ENCODE measurements around the gene TRPM3. TPM values are rescaled to one million over a fixed set of nuclear protein-coding genes. Genes with fewer than 3 reads are reported as not detected.

The TRPM3 gene
- total and polyA plus RNA-seq, 2 of the 13 experiments (the other 11 are each of a cell fraction or from before 2014, with no cell fraction given): not detected

DNA sequence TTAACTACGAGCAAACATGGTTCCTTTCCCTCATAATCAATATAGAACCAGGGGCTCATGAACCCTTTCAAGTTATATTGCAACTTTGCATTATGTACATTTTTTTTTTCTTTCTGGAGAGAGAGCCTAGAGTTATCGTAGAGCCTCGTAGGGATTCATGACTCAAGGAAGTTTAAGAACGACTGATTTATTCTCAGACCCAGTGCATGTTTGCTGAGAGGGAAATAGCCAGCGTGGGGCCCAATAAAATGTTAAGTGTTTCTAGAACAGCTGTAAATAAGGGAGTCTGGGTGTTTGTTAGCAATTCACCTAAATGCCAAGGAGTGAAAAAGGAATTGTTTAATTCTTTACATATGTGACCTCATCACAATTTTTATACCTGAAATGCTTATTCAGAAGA lies 587.9 kb downstream of the TRPM3 start:
- no peaks in the 10 kb centered on the region for H3K27me3 ChIP-seq (ENCODE audit: control insufficient read depth in 1 of 2, insufficient read depth in 2 of 2, low read length in 2 of 2)
- no peak overlapping the region for H3K4me3 ChIP-seq (replicated peaks in 1 of 3; ENCODE audit: insufficient read depth in 1 of 3, low read depth in 2 of 3, low read length in 3 of 3)
- H3K79me2 ChIP-seq (ENCODE audit: insufficient read depth, low read length): no peaks in the 10 kb centered on the region
- intact Hi-C loops (cut with micrococcal nuclease; ENCODE audit: unreplicated experiment) (no loop called here), in situ Hi-C loops (cut with HindIII; ENCODE audit: extremely low pct_ligation_motif_present, low pct_unique_long_range_greater_than_20kb) (no loop called here)
- H3K36me3 ChIP-seq (replicated peaks in 1 of 2; ENCODE audit: control insufficient read depth in 1 of 2, insufficient read depth in 2 of 2, low read length in 2 of 2): no peaks in the 10 kb centered on the region
- ATAC-seq (no peak), FAIRE-seq (no peak), DNase-seq (ENCODE audit: low spot score) (no peak)
- no peak overlapping the region for H3K4me2 ChIP-seq (ENCODE audit: low read depth, low read length)
- ChIA-PET CTCF (ENCODE audit: low intra/inter-chr PET ratio, low total read pairs) (no interaction called here), POLR2A (no interaction called here)
- no peaks in the 10 kb centered on the region for H4K20me1 ChIP-seq (ENCODE audit: insufficient read depth, low read length)
- no TSS peak for BruUV-seq (replicated peaks)
- H3K27ac ChIP-seq (ENCODE audit: extremely low read length, insufficient read depth, low read length): no peak overlapping the region
- no peaks in the 10 kb centered on the region for H3K4me1 ChIP-seq (ENCODE audit: insufficient read depth, low read length)
- H3K9me3 ChIP-seq (ENCODE audit: low read length): no peaks in the 10 kb centered on the region
- TF ChIP-seq ZNF850 (CRISPR knock-in tag; conservative IDR thresholded peaks at IDR 0.05): no peak
- TF ChIP-seq MXD4 (CRISPR knock-in tag; IDR thresholded peaks at IDR 0.05): no peak
- no peak for TF ChIP-seq CBX2 (IDR thresholded peaks at IDR 0.05; ENCODE audit: low read depth, low read length)
- TF ChIP-seq CBX2 (CRISPR knock-in tag; IDR thresholded peaks at IDR 0.05; ENCODE audit: low read depth): no peak
- TF ChIP-seq, protein P1, sequence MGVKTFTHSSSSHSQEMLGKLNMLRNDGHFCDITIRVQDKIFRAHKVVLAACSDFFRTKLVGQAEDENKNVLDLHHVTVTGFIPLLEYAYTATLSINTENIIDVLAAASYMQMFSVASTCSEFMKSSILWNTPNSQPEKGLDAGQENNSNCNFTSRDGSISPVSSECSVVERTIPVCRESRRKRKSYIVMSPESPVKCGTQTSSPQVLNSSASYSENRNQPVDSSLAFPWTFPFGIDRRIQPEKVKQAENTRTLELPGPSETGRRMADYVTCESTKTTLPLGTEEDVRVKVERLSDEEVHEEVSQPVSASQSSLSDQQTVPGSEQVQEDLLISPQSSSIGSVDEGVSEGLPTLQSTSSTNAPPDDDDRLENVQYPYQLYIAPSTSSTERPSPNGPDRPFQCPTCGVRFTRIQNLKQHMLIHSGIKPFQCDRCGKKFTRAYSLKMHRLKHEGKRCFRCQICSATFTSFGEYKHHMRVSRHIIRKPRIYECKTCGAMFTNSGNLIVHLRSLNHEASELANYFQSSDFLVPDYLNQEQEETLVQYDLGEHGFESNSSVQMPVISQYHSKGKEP (CRISPR knock-in tag; IDR thresholded peaks at IDR 0.05): no peak
- no peak for TF ChIP-seq THAP11 (CRISPR knock-in tag; IDR thresholded peaks at IDR 0.05)
- no peak for TF ChIP-seq ELF3 (CRISPR knock-in tag; IDR thresholded peaks at IDR 0.05)
- no peak for TF ChIP-seq DR1 (CRISPR knock-in tag; IDR thresholded peaks at IDR 0.05)
- no peak for TF ChIP-seq RNF2 (conservative IDR thresholded peaks at IDR 0.05; ENCODE audit: low read depth)
- no peak for TF ChIP-seq SRF (IDR thresholded peaks at IDR 0.05; ENCODE audit: low read depth, low read length)
- TF ChIP-seq NAIF1 (CRISPR knock-in tag; IDR thresholded peaks at IDR 0.05; ENCODE audit: borderline replicate concordance): no peak
- no peak overlapping the region for H2AFZ ChIP-seq (ENCODE audit: low read length)
- 49% methylated on average over 5 of the region's 5 CpGs for WGBS (ENCODE audit: low lambda C conversion rate)
- H3K9ac ChIP-seq (ENCODE audit: insufficient read depth, low read depth, low read length): no peak overlapping the region

All from HepG2 (cell line).